ENCODE data around the gene TRAPPC11.

Gene TRAPPC11

DNA sequence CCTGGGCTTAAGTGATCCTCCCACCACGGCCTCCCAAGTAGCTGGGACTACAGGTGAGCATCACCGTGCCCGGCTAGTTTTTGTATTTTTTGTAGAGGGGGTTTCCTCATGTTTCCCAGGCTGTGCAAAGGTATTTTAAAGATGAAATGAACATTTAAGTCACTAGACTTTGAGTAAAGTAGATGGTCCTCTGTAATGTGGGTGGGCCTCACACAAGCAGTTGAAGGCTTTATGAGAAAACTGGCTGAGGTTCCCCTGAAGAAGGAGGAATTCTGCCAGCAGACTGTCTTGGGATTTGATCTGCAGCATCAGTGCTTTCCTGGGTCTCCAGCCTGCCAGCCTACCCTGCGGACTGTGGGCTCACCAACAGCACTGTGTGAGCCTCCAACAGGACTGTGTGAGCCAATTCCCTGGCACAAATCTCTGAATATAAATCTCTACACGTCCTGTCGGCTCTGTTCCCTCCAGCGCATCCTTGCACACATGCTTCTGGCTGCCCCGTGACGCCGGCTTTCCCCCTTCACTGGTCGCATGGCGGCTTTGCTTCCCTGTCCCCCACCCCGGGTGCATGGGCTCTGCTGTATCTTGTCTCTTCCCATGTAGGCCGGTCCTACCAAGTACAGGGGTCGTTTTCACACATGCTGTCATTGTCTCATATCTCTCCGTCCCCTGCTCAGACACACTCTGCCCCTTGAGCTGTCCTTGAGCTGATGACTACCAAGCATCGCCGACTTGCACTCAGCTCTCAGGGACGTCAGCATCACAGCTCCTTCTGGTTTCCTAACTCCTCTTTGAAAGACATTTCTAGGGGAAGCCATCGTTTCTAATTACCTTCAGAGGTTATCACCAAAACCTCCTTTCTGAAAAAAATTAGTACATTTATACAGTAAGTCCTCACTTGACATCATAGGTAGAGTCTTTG, 46.5 kb upstream of the TRAPPC11 start:
- Histone ChIP-seq H3K27ac (ENCODE audit: poor library complexity, severe bottlenecking) (no peak overlapping the region), H3K27me3 (ENCODE audit: insufficient read depth, poor library complexity, severe bottlenecking) (no peaks in the 10 kb centered on the region), H3K36me3 (ENCODE audit: low read depth) (no peaks in the 10 kb centered on the region), H3K9me3 (ENCODE audit: severe bottlenecking) (no peaks in the 10 kb centered on the region), H3K4me1 (ENCODE audit: insufficient read depth, poor library complexity, severe bottlenecking) (peaks cover 4% of the 10 kb centered on the region), H3K4me3 (ENCODE audit: severe bottlenecking) (no peak overlapping the region)
- TF ChIP-seq, protein P1, sequence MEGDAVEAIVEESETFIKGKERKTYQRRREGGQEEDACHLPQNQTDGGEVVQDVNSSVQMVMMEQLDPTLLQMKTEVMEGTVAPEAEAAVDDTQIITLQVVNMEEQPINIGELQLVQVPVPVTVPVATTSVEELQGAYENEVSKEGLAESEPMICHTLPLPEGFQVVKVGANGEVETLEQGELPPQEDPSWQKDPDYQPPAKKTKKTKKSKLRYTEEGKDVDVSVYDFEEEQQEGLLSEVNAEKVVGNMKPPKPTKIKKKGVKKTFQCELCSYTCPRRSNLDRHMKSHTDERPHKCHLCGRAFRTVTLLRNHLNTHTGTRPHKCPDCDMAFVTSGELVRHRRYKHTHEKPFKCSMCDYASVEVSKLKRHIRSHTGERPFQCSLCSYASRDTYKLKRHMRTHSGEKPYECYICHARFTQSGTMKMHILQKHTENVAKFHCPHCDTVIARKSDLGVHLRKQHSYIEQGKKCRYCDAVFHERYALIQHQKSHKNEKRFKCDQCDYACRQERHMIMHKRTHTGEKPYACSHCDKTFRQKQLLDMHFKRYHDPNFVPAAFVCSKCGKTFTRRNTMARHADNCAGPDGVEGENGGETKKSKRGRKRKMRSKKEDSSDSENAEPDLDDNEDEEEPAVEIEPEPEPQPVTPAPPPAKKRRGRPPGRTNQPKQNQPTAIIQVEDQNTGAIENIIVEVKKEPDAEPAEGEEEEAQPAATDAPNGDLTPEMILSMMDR (IDR thresholded peaks at IDR 0.05; ENCODE audit: poor library complexity, severe bottlenecking), result no peak
- ATAC-seq (ENCODE audit: low read depth) (no peak), DNase-seq (ENCODE audit: low spot score) (no peak)

DNA sequence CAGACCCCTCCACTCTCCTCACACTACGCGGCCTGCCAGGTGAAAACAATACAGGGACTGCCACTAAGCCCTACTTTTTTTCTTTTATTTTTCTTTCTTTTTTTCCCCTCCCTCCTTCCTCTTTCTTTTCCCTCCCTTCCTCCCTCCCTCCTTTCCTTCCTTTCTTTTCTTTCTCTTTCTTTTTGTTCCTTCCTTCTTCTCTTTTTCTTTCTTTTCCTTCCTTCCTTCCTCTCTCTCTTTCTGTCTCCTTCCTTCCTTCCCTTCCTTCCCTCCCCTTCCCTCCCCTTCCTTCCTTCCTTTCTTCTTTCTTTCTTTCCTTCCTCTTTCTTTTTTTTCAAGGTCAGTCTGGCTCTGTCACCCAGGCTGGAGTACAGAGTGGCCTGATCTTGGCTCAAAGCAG, 42.0 kb upstream of the TRAPPC11 start:
- TF ChIP-seq, protein P1 (IDR thresholded peaks at IDR 0.05; ENCODE audit: poor library complexity, severe bottlenecking), result no peak
- Histone ChIP-seq H3K27me3 (ENCODE audit: insufficient read depth, poor library complexity, severe bottlenecking) (no peaks in the 10 kb centered on the region), H3K4me1 (ENCODE audit: insufficient read depth, poor library complexity, severe bottlenecking) (no peaks in the 10 kb centered on the region), H3K36me3 (ENCODE audit: low read depth) (no peaks in the 10 kb centered on the region), H3K27ac (ENCODE audit: poor library complexity, severe bottlenecking) (no peak overlapping the region), H3K9me3 (ENCODE audit: severe bottlenecking) (no peaks in the 10 kb centered on the region), H3K4me3 (ENCODE audit: severe bottlenecking) (no peak overlapping the region)
- DNase-seq (ENCODE audit: low spot score) (no peak), ATAC-seq (ENCODE audit: low read depth) (no peak)

DNA sequence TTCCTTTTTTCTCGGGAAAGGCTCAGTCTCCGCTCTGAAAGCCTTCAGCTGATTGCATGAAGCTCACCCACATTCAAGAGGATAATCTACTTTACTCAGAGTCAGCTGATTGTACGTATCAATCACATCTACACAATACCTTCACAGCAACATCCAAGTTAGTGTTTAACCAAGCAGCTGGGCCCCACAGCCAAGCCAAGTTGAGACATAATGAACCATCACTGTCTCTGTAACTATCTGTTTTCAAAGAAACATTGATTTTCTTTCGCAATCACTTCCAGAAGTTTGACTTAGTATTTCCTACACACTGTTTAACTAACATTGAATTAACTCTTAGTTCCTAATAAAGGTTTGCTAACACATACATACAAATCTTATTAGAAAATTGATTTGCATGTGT, 40.4 kb upstream of the TRAPPC11 start:
- no peaks in the 10 kb centered on the region for H3K27me3 ChIP-seq (ENCODE audit: insufficient read depth, poor library complexity, severe bottlenecking)
- DNase-seq (ENCODE audit: low spot score) (no peak), ATAC-seq (ENCODE audit: low read depth) (no peak)
- H3K9me3 ChIP-seq (ENCODE audit: severe bottlenecking), result no peaks in the 10 kb centered on the region
- H3K4me1 ChIP-seq (ENCODE audit: insufficient read depth, poor library complexity, severe bottlenecking), result no peaks in the 10 kb centered on the region
- TF ChIP-seq, protein P1 (IDR thresholded peaks at IDR 0.05; ENCODE audit: poor library complexity, severe bottlenecking), result no peak
- H3K27ac ChIP-seq (ENCODE audit: poor library complexity, severe bottlenecking), result no peak overlapping the region
- H3K36me3 ChIP-seq (ENCODE audit: low read depth), result no peaks in the 10 kb centered on the region
- H3K4me3 ChIP-seq (ENCODE audit: severe bottlenecking), result no peak overlapping the region

DNA sequence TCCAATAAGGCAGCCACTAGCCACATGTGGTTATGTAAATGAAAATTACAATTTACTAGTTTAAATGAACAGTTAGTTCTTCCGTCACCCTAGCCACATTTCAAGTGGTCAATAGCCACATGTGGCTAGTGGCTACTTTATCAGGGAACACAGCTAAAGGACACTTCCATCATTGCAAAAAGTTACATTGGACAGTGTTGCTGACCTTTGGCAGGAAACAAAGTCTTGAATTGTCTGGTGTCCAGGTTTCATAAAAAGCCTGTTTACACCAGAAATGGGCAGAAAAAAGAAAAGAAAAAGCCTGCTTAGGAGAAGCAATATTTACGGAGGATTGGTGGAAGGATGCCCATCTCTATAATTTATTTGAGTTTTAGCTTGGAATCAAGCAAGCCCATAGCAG, 38.7 kb upstream of the TRAPPC11 start:
- DNase-seq (ENCODE audit: low spot score), result no peak
- no peaks in the 10 kb centered on the region for H3K4me1 ChIP-seq (ENCODE audit: insufficient read depth, poor library complexity, severe bottlenecking)
- no peaks in the 10 kb centered on the region for H3K36me3 ChIP-seq (ENCODE audit: low read depth)
- H3K27me3 ChIP-seq (ENCODE audit: insufficient read depth, poor library complexity, severe bottlenecking), result no peaks in the 10 kb centered on the region
- TF ChIP-seq, protein P1 (IDR thresholded peaks at IDR 0.05; ENCODE audit: poor library complexity, severe bottlenecking), result no peak
- H3K4me3 ChIP-seq (ENCODE audit: severe bottlenecking), result no peak overlapping the region
- ATAC-seq (ENCODE audit: low read depth), result no peak
- H3K9me3 ChIP-seq (ENCODE audit: severe bottlenecking), result no peaks in the 10 kb centered on the region
- no peak overlapping the region for H3K27ac ChIP-seq (ENCODE audit: poor library complexity, severe bottlenecking)

DNA sequence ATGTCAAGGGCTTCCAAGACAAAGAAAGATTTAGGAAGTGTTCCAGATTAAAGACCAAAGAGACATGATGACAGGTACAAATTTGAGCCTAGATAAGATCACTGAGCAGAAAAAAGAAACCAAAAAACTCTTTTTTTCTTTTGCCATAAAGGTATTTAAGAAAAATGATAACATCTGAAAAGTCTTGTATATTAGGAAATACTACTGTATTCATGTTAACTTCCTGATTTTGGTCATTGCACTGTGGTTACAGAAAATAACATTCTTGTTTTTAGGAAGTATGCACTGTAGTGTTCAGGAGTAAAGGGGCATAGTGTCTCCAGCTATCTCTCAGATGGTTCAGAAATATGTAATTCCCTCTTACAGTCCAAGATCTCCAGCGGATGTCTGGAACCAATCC, 37.2 kb upstream of the TRAPPC11 start:
- TF ChIP-seq, protein P1 (IDR thresholded peaks at IDR 0.05; ENCODE audit: poor library complexity, severe bottlenecking), result no peak
- Histone ChIP-seq H3K4me1 (ENCODE audit: insufficient read depth, poor library complexity, severe bottlenecking) (no peaks in the 10 kb centered on the region), H3K9me3 (ENCODE audit: severe bottlenecking) (no peaks in the 10 kb centered on the region), H3K27ac (ENCODE audit: poor library complexity, severe bottlenecking) (no peak overlapping the region), H3K36me3 (ENCODE audit: low read depth) (no peaks in the 10 kb centered on the region), H3K27me3 (ENCODE audit: insufficient read depth, poor library complexity, severe bottlenecking) (no peaks in the 10 kb centered on the region), H3K4me3 (ENCODE audit: severe bottlenecking) (no peak overlapping the region)
- no peak for DNase-seq (ENCODE audit: low spot score)
- no peak for ATAC-seq (ENCODE audit: low read depth)

Data from RWPE2 (cell line).